Caco-2 (cell line): ENCODE results near the gene PNMA8B. TPM values are rescaled to one million over a fixed set of nuclear protein-coding genes. Genes with fewer than 3 reads are reported as not detected.
A peak's percentile ranks its signal among the peaks of the same experiment; 100 is the strongest.

Experiments
- BruUV-seq: library from RNA; stranded (reverse); fragments of 400-500 nt; replicated peaks from 2 replicates; lab custom pipeline; 2021; lab: Mats Ljungman, UMichigan
- CTCF ChIA-PET: fragments of 300-600 bp; sonication (Branson Sonifier 250); formaldehyde crosslinking; loops from one replicate; lab custom pipeline; 2022; ENCODE audit warnings: antibody characterized with exemption; lab: Charles Lee
- POLR2A ChIA-PET: fragments of 300-600 bp; sonication (Branson Sonifier 250); formaldehyde crosslinking; loops from one replicate; lab custom pipeline; 2022; ENCODE audit warnings: antibody characterized with exemption; lab: Charles Lee
- DNase-seq, 2 experiments: peaks; one replicate each; pipeline versions ENCODE4 v3.0.0 to v3.0.0-alpha.2; 2020 to 2022
- H3K27me3 ChIP-seq: replicated peaks from 2 replicates; pipeline ENCODE4 v1.6.0; 2011; ENCODE audit warnings: low read length; ENCODE audit not compliant: control insufficient read depth, insufficient read depth
- H3K36me3 ChIP-seq: 2 replicates; pipeline ENCODE4 v1.5.1; 2011; ENCODE audit warnings: low read length; ENCODE audit not compliant: control insufficient read depth, insufficient read depth
- H3K4me1 ChIP-seq: fragments of 250-450 bp; sonication (Bioruptor Pico); 2 replicates; pipeline ENCODE4 v1.5.1; 2020; ENCODE audit warnings: mild to moderate bottlenecking
- H3K4me3 ChIP-seq: 2 replicates; pipeline ENCODE4 v1.5.1; 2011; ENCODE audit warnings: low read depth, mild to moderate bottlenecking, control low read depth, low read length
- H3K9me3 ChIP-seq: fragments of 250-450 bp; sonication (Bioruptor Pico); 2 replicates; pipeline ENCODE4 v1.5.1; 2020; ENCODE audit warnings: mild to moderate bottlenecking, moderate library complexity
- H3K27ac Mint-ChIP-seq: one replicate; pipeline ENCODE4 v1.8.0; 2022; ENCODE audit warnings: mixed read lengths; ENCODE audit not compliant: unreplicated experiment
- H3K27me3 Mint-ChIP-seq: one replicate; pipeline ENCODE4 v1.8.0; 2022; ENCODE audit warnings: mixed read lengths; ENCODE audit not compliant: insufficient read depth, unreplicated experiment
- H3K36me3 Mint-ChIP-seq: one replicate; pipeline ENCODE4 v1.8.0; 2022; ENCODE audit warnings: mild to moderate bottlenecking, mixed read lengths; ENCODE audit not compliant: insufficient read depth, unreplicated experiment
- H3K4me1 Mint-ChIP-seq: one replicate; pipeline ENCODE4 v1.8.0; 2022; ENCODE audit warnings: low read depth, mixed read lengths; ENCODE audit not compliant: unreplicated experiment
- H3K4me3 Mint-ChIP-seq: one replicate; pipeline ENCODE4 v1.8.0; 2022; ENCODE audit warnings: mild to moderate bottlenecking, moderate library complexity, mixed read lengths; ENCODE audit not compliant: unreplicated experiment
- H3K9me3 Mint-ChIP-seq: one replicate; pipeline ENCODE4 v1.8.0; 2022; ENCODE audit warnings: mixed read lengths; ENCODE audit not compliant: unreplicated experiment
- intact Hi-C: fragments of 100-400 bp; cut with micrococcal nuclease; formaldehyde crosslinking; loops from one replicate; pipeline ENCODE4 v1.10.0; 2022; ENCODE audit not compliant: unreplicated experiment
- total RNA-seq: library from RNA; stranded (reverse); gene quantifications from 2 replicates; pipeline ENCODE4 v1.2.3, GENCODE V29; 2022
- TF ChIP-seq, protein P1 (sequence below), 2 experiments: fragments of 200-600 bp in 1 of 2; IDR thresholded peaks; 1 replicate in 1 of 2; 2 replicates in 1 of 2; pipeline versions ENCODE4 v1.5.1 to v1.8.0; 2011 to 2022; ENCODE audit warnings: antibody characterized with exemption in 1 of 2, control low read depth in 1 of 2, inconsistent platforms in 1 of 2, low read depth in 1 of 2, low read length in 1 of 2, mild to moderate bottlenecking in 1 of 2, moderate library complexity in 1 of 2; ENCODE audit not compliant: insufficient read depth in 1 of 2, severe bottlenecking in 1 of 2, unreplicated experiment in 1 of 2

The PNMA8B gene
- total RNA-seq, 1 experiment from 2014 or later, result 0.11 TPM

DNA sequence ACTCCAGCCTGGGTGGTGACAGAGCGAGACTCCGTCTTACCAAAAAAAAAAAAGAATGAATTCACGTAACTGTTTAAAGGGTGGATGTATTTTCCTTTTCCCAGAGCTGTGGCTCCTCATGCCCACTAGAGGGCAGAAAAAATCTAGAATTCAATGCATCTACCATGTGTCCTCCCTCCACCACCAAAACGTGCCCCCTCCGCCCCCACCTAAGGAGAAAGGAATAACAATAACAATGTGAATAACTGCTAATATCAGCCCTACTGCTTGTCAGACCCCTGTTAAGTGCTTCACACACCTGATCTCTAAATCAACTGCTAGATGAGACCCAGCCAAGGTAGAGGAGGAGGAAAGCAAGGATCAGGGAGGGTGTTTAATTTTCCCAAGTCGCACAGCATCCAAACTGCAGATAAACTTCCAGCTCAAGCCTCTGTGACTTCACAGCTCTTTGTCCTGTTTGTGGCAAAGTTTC lies 20.2 kb upstream of the PNMA8B start:
- TF ChIP-seq, protein P1, sequence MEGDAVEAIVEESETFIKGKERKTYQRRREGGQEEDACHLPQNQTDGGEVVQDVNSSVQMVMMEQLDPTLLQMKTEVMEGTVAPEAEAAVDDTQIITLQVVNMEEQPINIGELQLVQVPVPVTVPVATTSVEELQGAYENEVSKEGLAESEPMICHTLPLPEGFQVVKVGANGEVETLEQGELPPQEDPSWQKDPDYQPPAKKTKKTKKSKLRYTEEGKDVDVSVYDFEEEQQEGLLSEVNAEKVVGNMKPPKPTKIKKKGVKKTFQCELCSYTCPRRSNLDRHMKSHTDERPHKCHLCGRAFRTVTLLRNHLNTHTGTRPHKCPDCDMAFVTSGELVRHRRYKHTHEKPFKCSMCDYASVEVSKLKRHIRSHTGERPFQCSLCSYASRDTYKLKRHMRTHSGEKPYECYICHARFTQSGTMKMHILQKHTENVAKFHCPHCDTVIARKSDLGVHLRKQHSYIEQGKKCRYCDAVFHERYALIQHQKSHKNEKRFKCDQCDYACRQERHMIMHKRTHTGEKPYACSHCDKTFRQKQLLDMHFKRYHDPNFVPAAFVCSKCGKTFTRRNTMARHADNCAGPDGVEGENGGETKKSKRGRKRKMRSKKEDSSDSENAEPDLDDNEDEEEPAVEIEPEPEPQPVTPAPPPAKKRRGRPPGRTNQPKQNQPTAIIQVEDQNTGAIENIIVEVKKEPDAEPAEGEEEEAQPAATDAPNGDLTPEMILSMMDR (IDR thresholded peaks at IDR 0.05; ENCODE audit: insufficient read depth in 1 of 2, low read depth in 1 of 2, low read length in 1 of 2, severe bottlenecking in 1 of 2, unreplicated experiment in 1 of 2), result peak; percentile 60 to 73
- ChIA-PET CTCF (interaction anchor here (0.6 to 1.6 kb wide), 5 partner anchors 9 to 800 kb away, joined by 3 to 6 read pairs (median 3); no protein-coding TSS in a partner anchor), POLR2A (interaction anchor here (0.7 kb wide), 1 partner anchor 11 kb away, joined by 3 read pairs; no protein-coding TSS in a partner anchor)
- no peak overlapping the region for H3K4me3 Mint-ChIP-seq
- no TSS peak for BruUV-seq
- no peaks in the 10 kb centered on the region for H3K27me3 ChIP-seq
- no peaks in the 10 kb centered on the region for H3K4me1 ChIP-seq
- 0 out of 2 replicates have a peak, but pooled peaks cover 4% of the 10 kb centered on the region for H3K9me3 ChIP-seq
- H3K4me3 ChIP-seq, result no peak overlapping the region
- H3K36me3 Mint-ChIP-seq, result no peaks in the 10 kb centered on the region
- intact Hi-C loops, result no loop called here
- H3K4me1 Mint-ChIP-seq, result no peaks in the 10 kb centered on the region
- H3K36me3 ChIP-seq, result no peaks in the 10 kb centered on the region
- no peak overlapping the region for H3K27ac Mint-ChIP-seq
- H3K9me3 Mint-ChIP-seq, result peaks cover 14% of the 10 kb centered on the region
- H3K27me3 Mint-ChIP-seq, result no peaks in the 10 kb centered on the region
- DNase-seq, result peak in 1 of 2 experiments; percentile 32

DNA sequence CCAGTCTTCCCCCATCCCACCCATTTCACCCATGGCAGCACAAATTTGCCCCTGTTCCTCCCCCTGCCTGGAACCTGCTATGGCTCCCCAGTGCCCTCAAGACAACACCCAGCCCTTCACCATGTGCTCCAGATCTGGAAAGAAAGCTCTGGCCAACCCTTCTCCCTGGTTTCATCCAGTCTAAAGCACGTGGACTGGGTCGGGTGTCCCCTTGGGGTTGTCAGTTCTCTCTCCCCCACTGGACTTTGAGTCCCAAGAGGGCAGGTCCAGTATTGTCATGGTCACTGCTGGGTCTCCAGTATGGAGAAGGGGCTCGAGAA lies 19.6 kb upstream of the PNMA8B start:
- no peaks in the 10 kb centered on the region for H3K36me3 ChIP-seq
- H3K4me1 ChIP-seq, result no peaks in the 10 kb centered on the region
- H3K4me3 Mint-ChIP-seq, result no peak overlapping the region
- no TSS peak for BruUV-seq
- no peaks in the 10 kb centered on the region for H3K4me1 Mint-ChIP-seq
- TF ChIP-seq, protein P1 (IDR thresholded peaks at IDR 0.05; ENCODE audit: insufficient read depth in 1 of 2, low read depth in 1 of 2, low read length in 1 of 2, severe bottlenecking in 1 of 2, unreplicated experiment in 1 of 2), result no peak
- no peak overlapping the region for H3K27ac Mint-ChIP-seq
- POLR2A ChIA-PET, result no interaction called here
- no peak for DNase-seq
- peaks cover 19% of the 10 kb centered on the region for H3K9me3 Mint-ChIP-seq
- no peaks in the 10 kb centered on the region for H3K27me3 Mint-ChIP-seq
- no peaks in the 10 kb centered on the region for H3K27me3 ChIP-seq
- 0 out of 2 replicates have a peak, but pooled peaks cover 4% of the 10 kb centered on the region for H3K9me3 ChIP-seq
- no peaks in the 10 kb centered on the region for H3K36me3 Mint-ChIP-seq
- CTCF ChIA-PET, result interaction anchor here (1.1 kb wide), 1 partner anchor 114 kb away, joined by 3 read pairs; no protein-coding TSS in a partner anchor
- no peak overlapping the region for H3K4me3 ChIP-seq
- intact Hi-C loops, result no loop called here

DNA sequence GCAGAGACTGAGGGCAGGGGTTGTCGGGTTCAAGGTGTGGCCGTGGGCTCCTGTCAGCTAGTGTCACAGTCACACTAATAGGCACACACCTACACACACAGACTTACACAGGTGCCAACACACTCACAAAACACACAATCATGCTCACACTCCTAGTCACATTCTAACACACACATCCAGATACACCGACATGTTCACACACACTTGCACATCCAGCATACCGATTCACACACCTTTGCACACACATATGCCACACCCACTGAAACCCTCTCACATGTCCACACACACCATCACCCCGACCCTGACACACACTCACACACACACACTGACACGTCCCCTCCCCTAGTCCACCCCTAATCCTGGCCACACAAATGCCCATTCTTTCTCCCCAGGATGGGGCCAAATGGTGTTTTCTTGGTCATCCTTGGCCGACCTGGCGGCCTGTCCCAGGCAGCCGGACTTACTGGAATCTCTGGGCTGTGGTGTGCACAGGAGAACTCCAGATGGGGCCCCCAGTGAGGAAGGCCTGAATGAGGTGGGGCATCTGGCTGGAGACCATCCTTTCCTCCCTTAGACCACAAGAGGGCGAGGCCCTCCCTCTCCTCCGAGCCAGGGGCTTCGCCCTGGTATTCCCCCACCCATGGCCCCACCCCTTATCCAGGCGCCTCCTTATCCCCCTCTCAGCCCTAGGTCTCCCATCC lies 19.1 kb upstream of the PNMA8B start:
- DNase-seq, result no peak
- H3K4me1 Mint-ChIP-seq, result no peaks in the 10 kb centered on the region
- intact Hi-C loops, result no loop called here
- ChIA-PET CTCF (no interaction called here), POLR2A (no interaction called here)
- peaks cover 19% of the 10 kb centered on the region for H3K9me3 Mint-ChIP-seq
- Histone ChIP-seq H3K36me3 (no peaks in the 10 kb centered on the region), H3K4me1 (no peaks in the 10 kb centered on the region), H3K9me3 (0 out of 2 replicates have a peak, but pooled peaks cover 4% of the 10 kb centered on the region), H3K4me3 (no peak overlapping the region), H3K27me3 (no peaks in the 10 kb centered on the region)
- TF ChIP-seq, protein P1 (IDR thresholded peaks at IDR 0.05; ENCODE audit: insufficient read depth in 1 of 2, low read depth in 1 of 2, low read length in 1 of 2, severe bottlenecking in 1 of 2, unreplicated experiment in 1 of 2), result no peak
- H3K36me3 Mint-ChIP-seq, result no peaks in the 10 kb centered on the region
- no TSS peak for BruUV-seq
- no peak overlapping the region for H3K27ac Mint-ChIP-seq
- no peaks in the 10 kb centered on the region for H3K27me3 Mint-ChIP-seq
- H3K4me3 Mint-ChIP-seq, result no peak overlapping the region
